ENCODE results near the gene FCHO2. TPM values are rescaled to one million over a fixed set of nuclear protein-coding genes. Genes with fewer than 3 reads are reported as not detected.
"Not testable (repeated sequence)": the region's sequence is repeated elsewhere in the genome, so short reads cannot be mapped to it uniquely, and the experiment has no call there.

Gene FCHO2
- total RNA-seq, 5 donors from 2014 or later (not counting 1 experiment from before 2014, with no cell fraction given) = 0.90 to 5.5 (median 4.1) TPM

GRCh38 chr5:72922422-72922821 is 33.4 kb upstream of the FCHO2 start:
- Histone ChIP-seq H3K36me3 (ENCODE audit: control insufficient read depth in 2 of 2, extremely low read depth in 1 of 2, insufficient read depth in 1 of 2, low read length in 1 of 2) (no peaks in the 10 kb centered on the region), H3K27me3 (replicated peaks in 1 of 2; ENCODE audit: control insufficient read depth in 2 of 2, extremely low read depth in 1 of 2, insufficient read depth in 2 of 2, low read length in 1 of 2) (no peaks in the 10 kb centered on the region), H3K4me3 (ENCODE audit: control insufficient read depth in 1 of 2, extremely low read depth in 1 of 2, low read length in 1 of 2) (no peak overlapping the region), H3K27ac (ENCODE audit: low read length) (no peak overlapping the region), H3K9me3 (no peaks in the 10 kb centered on the region), H3K4me1 (ENCODE audit: control insufficient read depth in 1 of 2, extremely low read depth in 1 of 2, insufficient read depth in 2 of 2, low read length in 2 of 2) (no peaks in the 10 kb centered on the region)
- ChIA-PET POLR2A (no interaction called here), CTCF (no interaction called here)
- Mint-ChIP-seq H3K4me1 (no peaks in the 10 kb centered on the region), H3K9me3 (no peaks in the 10 kb centered on the region), H3K4me3 (no peak overlapping the region), H3K36me3 (no peaks in the 10 kb centered on the region), H3K27me3 (no peaks in the 10 kb centered on the region), H3K27ac (no peak overlapping the region)
- no peak for ATAC-seq (replicated peaks in 1 of 4)
- no peak for DNase-seq
- WGBS (ENCODE audit: insufficient coverage) = 78% methylated on average over 1 of the region's 1 CpG

- no peak overlapping the region for H3K27ac Mint-ChIP-seq
- no peaks in the 10 kb centered on the region for H3K4me1 Mint-ChIP-seq
Observed at GRCh38 chr5:72925336-72926010, 30.4 kb upstream of the FCHO2 start.

GRCh38 chr5:72932686-72933085 is 23.2 kb upstream of the FCHO2 start:
- H3K9me3 ChIP-seq; POLR2A ChIA-PET; H3K27ac Mint-ChIP-seq; H3K4me3 ChIP-seq (ENCODE audit: control insufficient read depth in 1 of 2, extremely low read depth in 1 of 2, low read length in 1 of 2); H3K9me3 Mint-ChIP-seq; H3K36me3 Mint-ChIP-seq; H3K4me1 ChIP-seq (ENCODE audit: control insufficient read depth in 1 of 2, extremely low read depth in 1 of 2, insufficient read depth in 2 of 2, low read length in 2 of 2); H3K27ac ChIP-seq (ENCODE audit: low read length); ATAC-seq (replicated peaks in 1 of 4); DNase-seq; H3K4me3 Mint-ChIP-seq; H3K4me1 Mint-ChIP-seq; CTCF ChIA-PET; H3K27me3 ChIP-seq (replicated peaks in 1 of 2; ENCODE audit: control insufficient read depth in 2 of 2, extremely low read depth in 1 of 2, insufficient read depth in 2 of 2, low read length in 1 of 2); H3K36me3 ChIP-seq (ENCODE audit: control insufficient read depth in 2 of 2, extremely low read depth in 1 of 2, insufficient read depth in 1 of 2, low read length in 1 of 2): not testable (repeated sequence)
- H3K27me3 Mint-ChIP-seq = peaks cover 23 to 36% of the 10 kb centered on the region in 2 donors
- WGBS (ENCODE audit: insufficient coverage) = 100% methylated on average over 2 of the region's 2 CpGs

More at GRCh38 chr5:72925336-72926010, 30.4 kb upstream of the FCHO2 start:
- Histone ChIP-seq H3K36me3 (ENCODE audit: control insufficient read depth in 2 of 2, extremely low read depth in 1 of 2, insufficient read depth in 1 of 2, low read length in 1 of 2) (no peaks in the 10 kb centered on the region), H3K27me3 (replicated peaks in 1 of 2; ENCODE audit: control insufficient read depth in 2 of 2, extremely low read depth in 1 of 2, insufficient read depth in 2 of 2, low read length in 1 of 2) (peaks cover 0 to 10% of the 10 kb centered on the region in 2 experiments), H3K4me1 (ENCODE audit: control insufficient read depth in 1 of 2, extremely low read depth in 1 of 2, insufficient read depth in 2 of 2, low read length in 2 of 2) (no peaks in the 10 kb centered on the region), H3K9me3 (no peaks in the 10 kb centered on the region), H3K27ac (ENCODE audit: low read length) (no peak overlapping the region), H3K4me3 (ENCODE audit: control insufficient read depth in 1 of 2, extremely low read depth in 1 of 2, low read length in 1 of 2) (no peak overlapping the region)
- Mint-ChIP-seq H3K27me3 (peaks cover 5 to 10% of the 10 kb centered on the region in 2 donors), H3K4me3 (no peak overlapping the region), H3K36me3 (no peaks in the 10 kb centered on the region), H3K9me3 (no peaks in the 10 kb centered on the region)
- ChIA-PET POLR2A (no interaction called here), CTCF (no interaction called here)
- no peak for ATAC-seq (replicated peaks in 1 of 4)
- 88% methylated on average over 18 of the region's 33 CpGs for WGBS (ENCODE audit: insufficient coverage)
- no peak for DNase-seq

GRCh38 chr5:72934953-72935725 is 20.7 kb upstream of the FCHO2 start:
- H3K4me3 Mint-ChIP-seq; H3K36me3 Mint-ChIP-seq; H3K9me3 ChIP-seq; H3K4me1 Mint-ChIP-seq; H3K9me3 Mint-ChIP-seq; H3K27ac Mint-ChIP-seq; POLR2A ChIA-PET; DNase-seq; H3K4me1 ChIP-seq (ENCODE audit: control insufficient read depth in 1 of 2, extremely low read depth in 1 of 2, insufficient read depth in 2 of 2, low read length in 2 of 2); CTCF ChIA-PET; ATAC-seq (replicated peaks in 1 of 4); H3K27ac ChIP-seq (ENCODE audit: low read length); H3K27me3 ChIP-seq (replicated peaks in 1 of 2; ENCODE audit: control insufficient read depth in 2 of 2, extremely low read depth in 1 of 2, insufficient read depth in 2 of 2, low read length in 1 of 2); H3K4me3 ChIP-seq (ENCODE audit: control insufficient read depth in 1 of 2, extremely low read depth in 1 of 2, low read length in 1 of 2); H3K36me3 ChIP-seq (ENCODE audit: control insufficient read depth in 2 of 2, extremely low read depth in 1 of 2, insufficient read depth in 1 of 2, low read length in 1 of 2): not testable (repeated sequence)
- peaks cover 35 to 48% of the 10 kb centered on the region in 2 donors for H3K27me3 Mint-ChIP-seq
- WGBS (ENCODE audit: insufficient coverage) = 89% methylated on average over 23 of the region's 32 CpGs

GRCh38 chr5:72936893-72937292 is 18.9 kb upstream of the FCHO2 start:
- H3K36me3 Mint-ChIP-seq = no peaks in the 10 kb centered on the region
- H3K9me3 Mint-ChIP-seq = no peaks in the 10 kb centered on the region
- DNase-seq (no peak), ATAC-seq (replicated peaks in 1 of 4) (no peak)
- Histone ChIP-seq H3K27me3 (replicated peaks in 1 of 2; ENCODE audit: control insufficient read depth in 2 of 2, extremely low read depth in 1 of 2, insufficient read depth in 2 of 2, low read length in 1 of 2) (peaks cover 0 to 4% of the 10 kb centered on the region in 2 experiments), H3K27ac (ENCODE audit: low read length) (no peak overlapping the region), H3K4me3 (ENCODE audit: control insufficient read depth in 1 of 2, extremely low read depth in 1 of 2, low read length in 1 of 2) (no peak overlapping the region), H3K4me1 (ENCODE audit: control insufficient read depth in 1 of 2, extremely low read depth in 1 of 2, insufficient read depth in 2 of 2, low read length in 2 of 2) (no peaks in the 10 kb centered on the region), H3K36me3 (ENCODE audit: control insufficient read depth in 2 of 2, extremely low read depth in 1 of 2, insufficient read depth in 1 of 2, low read length in 1 of 2) (no peaks in the 10 kb centered on the region), H3K9me3 (no peaks in the 10 kb centered on the region)
- 100% methylated on average over 1 of the region's 4 CpGs for WGBS (ENCODE audit: insufficient coverage)
- H3K27me3 Mint-ChIP-seq = peaks cover 35 to 41% of the 10 kb centered on the region in 2 donors
- no peak overlapping the region for H3K27ac Mint-ChIP-seq
- CTCF ChIA-PET = no interaction called here
- H3K4me3 Mint-ChIP-seq = no peak overlapping the region
- POLR2A ChIA-PET = no interaction called here
- no peaks in the 10 kb centered on the region for H3K4me1 Mint-ChIP-seq

GRCh38 chr5:72937517-72938061 is 18.3 kb upstream of the FCHO2 start:
- WGBS (ENCODE audit: insufficient coverage) = 80% methylated on average over 1 of the region's 3 CpGs
- CTCF ChIA-PET = no interaction called here

More at GRCh38 chr5:72937517-72938061, 18.3 kb upstream of the FCHO2 start:
- Mint-ChIP-seq H3K4me1 (no peaks in the 10 kb centered on the region), H3K36me3 (no peaks in the 10 kb centered on the region), H3K4me3 (no peak overlapping the region), H3K9me3 (no peaks in the 10 kb centered on the region), H3K27me3 (peaks cover 35 to 41% of the 10 kb centered on the region in 2 donors), H3K27ac (no peak overlapping the region)
- Histone ChIP-seq H3K4me3 (ENCODE audit: control insufficient read depth in 1 of 2, extremely low read depth in 1 of 2, low read length in 1 of 2) (no peak overlapping the region), H3K27me3 (replicated peaks in 1 of 2; ENCODE audit: control insufficient read depth in 2 of 2, extremely low read depth in 1 of 2, insufficient read depth in 2 of 2, low read length in 1 of 2) (peaks cover 0 to 4% of the 10 kb centered on the region in 2 experiments), H3K4me1 (ENCODE audit: control insufficient read depth in 1 of 2, extremely low read depth in 1 of 2, insufficient read depth in 2 of 2, low read length in 2 of 2) (no peaks in the 10 kb centered on the region), H3K27ac (ENCODE audit: low read length) (no peak overlapping the region), H3K36me3 (ENCODE audit: control insufficient read depth in 2 of 2, extremely low read depth in 1 of 2, insufficient read depth in 1 of 2, low read length in 1 of 2) (no peaks in the 10 kb centered on the region), H3K9me3 (no peaks in the 10 kb centered on the region)
- POLR2A ChIA-PET = no interaction called here
- ATAC-seq (replicated peaks in 1 of 4) = no peak
- no peak for DNase-seq
